PC-3 (cell line): ENCODE results near the gene CHAF1B. TPM values are rescaled to one million over a fixed set of nuclear protein-coding genes. Genes with fewer than 3 reads are reported as not detected.

Experiments used
- ATAC-seq: fragments of 200-7000 bp; cut with Tn5 transposase; 2 replicates; pipeline ENCODE4 v1.9.1; 2020; ENCODE audit warnings: mild to moderate bottlenecking, moderate library complexity
- BruUV-seq: library from RNA; stranded (reverse); fragments of 400-500 nt; replicated peaks from 2 replicates; lab custom pipeline; 2021; lab: Mats Ljungman, UMichigan
- CTCF ChIA-PET: fragments of 300-600 bp; sonication (Branson Sonifier 250); formaldehyde crosslinking; loops from one replicate; lab custom pipeline; 2022; ENCODE audit warnings: antibody characterized with exemption; lab: Charles Lee
- POLR2A ChIA-PET: fragments of 300-600 bp; sonication (Branson Sonifier 250); formaldehyde crosslinking; loops from one replicate; lab custom pipeline; 2022; ENCODE audit warnings: antibody characterized with exemption; ENCODE audit not compliant: unreplicated experiment; lab: Charles Lee
- DNase-seq: peaks from one replicate; pipeline ENCODE4 v3.0.0-alpha.2; 2015
- H2AFZ ChIP-seq: fragments of 300-600 bp; sonication (generic); 2 replicates; pipeline ENCODE4 v1.6.0; 2016; ENCODE audit warnings: antibody characterized with exemption, low read length
- H3F3A ChIP-seq: fragments of 300-600 bp; sonication (generic); one replicate; pipeline ENCODE4 v1.6.0; 2017; ENCODE audit warnings: antibody characterized with exemption, low read length, control low read depth, mild to moderate bottlenecking; ENCODE audit not compliant: unreplicated experiment
- H3K27ac ChIP-seq: fragments of 300-600 bp; sonication (generic); 2 replicates; pipeline ENCODE4 v1.5.1; 2016; ENCODE audit warnings: mild to moderate bottlenecking, low read length
- H3K27me3 ChIP-seq: fragments of 300-600 bp; sonication (generic); 2 replicates; pipeline ENCODE4 v1.6.1; 2016; ENCODE audit warnings: low read length, mixed read lengths
- H3K36me3 ChIP-seq: fragments of 300-600 bp; sonication (generic); 2 replicates; pipeline ENCODE4 v1.6.1; 2016; ENCODE audit warnings: low read depth, mixed run types, low read length, mixed read lengths
- H3K4me1 ChIP-seq: fragments of 300-600 bp; sonication (generic); 2 replicates; pipeline ENCODE4 v1.5.1; 2016; ENCODE audit warnings: low read length; ENCODE audit not compliant: insufficient read depth
- H3K4me2 ChIP-seq: fragments of 300-600 bp; sonication (generic); 2 replicates; pipeline ENCODE4 v1.6.0; 2016; ENCODE audit warnings: low read length
- H3K4me3 ChIP-seq: fragments of 300-600 bp; sonication (generic); 2 replicates; pipeline ENCODE4 v1.5.1; 2016; ENCODE audit warnings: mild to moderate bottlenecking, low read length, mixed read lengths
- H3K79me2 ChIP-seq: fragments of 300-600 bp; sonication (generic); 2 replicates; pipeline ENCODE4 v1.6.1; 2017; ENCODE audit warnings: low read length, mixed read lengths
- H3K9ac ChIP-seq: fragments of 300-600 bp; sonication (generic); 2 replicates; pipeline ENCODE4 v1.6.0; 2016; ENCODE audit warnings: mild to moderate bottlenecking, low read length
- H3K9me2 ChIP-seq: fragments of 300-600 bp; sonication (generic); replicated peaks from 2 replicates; pipeline ENCODE4 v1.6.1; 2016; ENCODE audit warnings: mixed run types, low read length, mixed read lengths
- H3K9me3 ChIP-seq: fragments of 300-600 bp; sonication (generic); 2 replicates; pipeline ENCODE4 v1.6.1; 2016; ENCODE audit warnings: low read length, mixed read lengths
- H4K20me1 ChIP-seq: fragments of 300-600 bp; sonication (generic); 2 replicates; pipeline ENCODE4 v1.6.1; 2016; ENCODE audit warnings: low read length, mixed read lengths
- CTCF ChIP-seq: fragments of 300-600 bp; sonication (generic); conservative IDR thresholded peaks from 2 replicates; pipeline ENCODE4 v1.5.1; 2017; ENCODE audit warnings: antibody characterized with exemption, low read depth, mild to moderate bottlenecking, low read length
- EZH2 ChIP-seq: fragments of 300-600 bp; sonication (generic); IDR thresholded peaks from one replicate; pipeline ENCODE4 v1.6.1; 2017; ENCODE audit warnings: antibody characterized with exemption, mild to moderate bottlenecking, low read length; ENCODE audit not compliant: unreplicated experiment
- EZH2phosphoT487 ChIP-seq: fragments of 300-600 bp; sonication (generic); IDR thresholded peaks from 2 replicates; pipeline ENCODE4 v1.6.1; 2018; ENCODE audit warnings: mild to moderate bottlenecking, antibody characterized with exemption, low read length, borderline replicate concordance
- intact Hi-C: fragments of 100-400 bp; cut with micrococcal nuclease; formaldehyde crosslinking; loops from 2 replicates; pipeline ENCODE4 v1.9.0; 2023
- total RNA-seq: library from RNA; depleted of rRNA; stranded (reverse); fragments of >200 nt; gene quantifications from 2 replicates; pipeline ENCODE4 v1.2.3, GENCODE V29; 2014

CHAF1B gene
- total RNA-seq, 1 experiment from 2014 or later, result 19.0 TPM

- peak overlapping the region; percentile 43 for H3K27ac ChIP-seq
- H3K9me3 ChIP-seq, result no peaks in the 10 kb centered on the region
- H3K9ac ChIP-seq, result peak overlapping the region; percentile 28; the same call in 1 of the 2 replicates
- ATAC-seq (peak; percentile 68), DNase-seq (peak; percentile 70)
- H3K4me1 ChIP-seq, result no peaks in the 10 kb centered on the region; the same call in 1 of the 2 replicates
- no peaks in the 10 kb centered on the region for H4K20me1 ChIP-seq
- H2AFZ ChIP-seq, result no peak overlapping the region
- H3K36me3 ChIP-seq, result no peaks in the 10 kb centered on the region
- no peak overlapping the region for H3K4me3 ChIP-seq
- no peaks in the 10 kb centered on the region for H3K9me2 ChIP-seq
- TF ChIP-seq CTCF (peak; percentile 94), EZH2phosphoT487 (no peak)
- no TSS peak for BruUV-seq
- H3F3A ChIP-seq, result no peaks in the 10 kb centered on the region
- POLR2A ChIA-PET, result no interaction called here
- CTCF ChIA-PET, result interaction anchor here (0.7 to 1.0 kb wide), 3 partner anchors 56 to 310 kb away, joined by 3 to 6 read pairs (median 3); no protein-coding TSS in a partner anchor
- H3K27me3 ChIP-seq, result no peaks in the 10 kb centered on the region
- intact Hi-C loops, result loop anchor here (5.0 to 10.0 kb wide), 2 partner anchors 210 to 242 kb away; no protein-coding TSS in a partner anchor
- H3K79me2 ChIP-seq, result no peaks in the 10 kb centered on the region
- no peak overlapping the region for H3K4me2 ChIP-seq
Measured at GRCh38 chr21:36422279-36423098, 37.3 kb downstream of the CHAF1B start.

- DNase-seq, result no peak
- no peaks in the 10 kb centered on the region for H3K9me3 ChIP-seq
- no peaks in the 10 kb centered on the region for H3K27me3 ChIP-seq
- no peaks in the 10 kb centered on the region for H3F3A ChIP-seq
- TF ChIP-seq EZH2, result no peak
- TF ChIP-seq CTCF, result no peak
- no peak for TF ChIP-seq EZH2phosphoT487
- no peak overlapping the region for H2AFZ ChIP-seq
- ChIA-PET CTCF (no interaction called here), POLR2A (no interaction called here)
- H3K9me2 ChIP-seq, result no peaks in the 10 kb centered on the region
- H4K20me1 ChIP-seq, result no peaks in the 10 kb centered on the region
- BruUV-seq, result no TSS peak
- H3K27ac ChIP-seq, result no peak overlapping the region
- no peak overlapping the region for H3K9ac ChIP-seq
- no peak overlapping the region for H3K4me2 ChIP-seq
- peaks cover 3% of the 10 kb centered on the region for H3K4me1 ChIP-seq
- no peak overlapping the region for H3K4me3 ChIP-seq
- no peaks in the 10 kb centered on the region for H3K36me3 ChIP-seq
- no peak for ATAC-seq
- peaks cover 3% of the 10 kb centered on the region for H3K79me2 ChIP-seq
- intact Hi-C loops, result loop anchor here (5.0 to 10.0 kb wide), 2 partner anchors 208 to 241 kb away; no protein-coding TSS in a partner anchor
Measured at GRCh38 chr21:36423771-36424433, 38.7 kb downstream of the CHAF1B start.
